ENCODE results near the gene FRMPD2. TPM values are rescaled to one million over a fixed set of nuclear protein-coding genes. Genes with fewer than 3 reads are reported as not detected.

FRMPD2 gene
- total and polyA plus RNA-seq, 3 donors from 2014 or later: 6.4 to 18.7 (median 8.3) TPM

GRCh38 chr10:48194830-48195229 lies 79.7 kb downstream of the FRMPD2 start:
- Histone ChIP-seq H3K4me3 (no peak overlapping the region), H3K4me1 (no peaks in the 10 kb centered on the region), H3K36me3 (ENCODE audit: low read depth, missing control alignments) (no peaks in the 10 kb centered on the region), H3K27ac (no peak overlapping the region), H3K9me3 (no peaks in the 10 kb centered on the region), H3K27me3 (no peaks in the 10 kb centered on the region)
- intact Hi-C loops (cut with DNase I; ENCODE audit: low total_unique reads): no loop called here
- TF ChIP-seq CTCF (IDR thresholded peaks at IDR 0.05) (no peak), POLR2A (IDR thresholded peaks at IDR 0.05) (no peak)
- 73 to 92% methylated on average over 1 of the region's 1 CpG for WGBS, 2 donors
- DNase-seq: no peak

GRCh38 chr10:48193556-48193955 lies 80.9 kb downstream of the FRMPD2 start:
- Histone ChIP-seq H3K4me3 (no peak overlapping the region), H3K4me1 (no peaks in the 10 kb centered on the region), H3K27me3 (no peaks in the 10 kb centered on the region), H3K27ac (no peak overlapping the region), H3K36me3 (ENCODE audit: low read depth, missing control alignments) (no peaks in the 10 kb centered on the region), H3K9me3 (no peaks in the 10 kb centered on the region)
- intact Hi-C loops (cut with DNase I; ENCODE audit: low total_unique reads): no loop called here
- no peak for TF ChIP-seq CTCF (IDR thresholded peaks at IDR 0.05)
- no peak for TF ChIP-seq POLR2A (IDR thresholded peaks at IDR 0.05)
- DNase-seq: no peak
- WGBS, 2 donors: 94 to 95% methylated on average over 2 of the region's 2 CpGs

GRCh38 chr10:48192881-48193450 lies 81.5 kb downstream of the FRMPD2 start:
- 76 to 80% methylated on average over 9 of the region's 9 CpGs for WGBS, 2 donors
- Histone ChIP-seq H3K36me3 (ENCODE audit: low read depth, missing control alignments) (no peaks in the 10 kb centered on the region), H3K27me3 (no peaks in the 10 kb centered on the region), H3K4me3 (no peak overlapping the region), H3K27ac (no peak overlapping the region), H3K9me3 (no peaks in the 10 kb centered on the region), H3K4me1 (no peaks in the 10 kb centered on the region)
- DNase-seq: no peak
- TF ChIP-seq POLR2A (IDR thresholded peaks at IDR 0.05) (no peak), CTCF (IDR thresholded peaks at IDR 0.05) (no peak)
- intact Hi-C loops (cut with DNase I; ENCODE audit: low total_unique reads): no loop called here

GRCh38 chr10:48187713-48188485 lies 86.6 kb downstream of the FRMPD2 start:
- no peak for DNase-seq
- Histone ChIP-seq H3K36me3 (ENCODE audit: low read depth, missing control alignments) (no peaks in the 10 kb centered on the region), H3K27me3 (no peaks in the 10 kb centered on the region), H3K4me3 (no peak overlapping the region), H3K9me3 (no peaks in the 10 kb centered on the region), H3K27ac (no peak overlapping the region), H3K4me1 (no peaks in the 10 kb centered on the region)
- intact Hi-C loops (cut with DNase I; ENCODE audit: low total_unique reads): no loop called here
- WGBS, 2 donors: 84% methylated on average over 8 to 10 of the region's 10 CpGs
- TF ChIP-seq CTCF (IDR thresholded peaks at IDR 0.05) (no peak), POLR2A (IDR thresholded peaks at IDR 0.05) (no peak)
